ENCODE measurements around the gene TTC32. TPM values are rescaled to one million over a fixed set of nuclear protein-coding genes. Genes with fewer than 3 reads are reported as not detected.

The TTC32 gene
- total RNA-seq, 4 donors from 2014 or later: 15.2 to 30.5 (median 21.4) TPM

GRCh38 chr2:19887510-19887909 is 14.3 kb downstream of the TTC32 start:
- Histone ChIP-seq H3K4me3 (no peak overlapping the region), H3K36me3 (no peaks in the 10 kb centered on the region), H3K27ac (no peak overlapping the region), H3K9me3 (no peaks in the 10 kb centered on the region), H3K27me3 (no peaks in the 10 kb centered on the region), H3K4me1 (no peaks in the 10 kb centered on the region)
- DNase-seq: no peak
- TF ChIP-seq POLR2A (IDR thresholded peaks at IDR 0.05): no peak
- TF ChIP-seq CTCF (IDR thresholded peaks at IDR 0.05): no peak

DNA sequence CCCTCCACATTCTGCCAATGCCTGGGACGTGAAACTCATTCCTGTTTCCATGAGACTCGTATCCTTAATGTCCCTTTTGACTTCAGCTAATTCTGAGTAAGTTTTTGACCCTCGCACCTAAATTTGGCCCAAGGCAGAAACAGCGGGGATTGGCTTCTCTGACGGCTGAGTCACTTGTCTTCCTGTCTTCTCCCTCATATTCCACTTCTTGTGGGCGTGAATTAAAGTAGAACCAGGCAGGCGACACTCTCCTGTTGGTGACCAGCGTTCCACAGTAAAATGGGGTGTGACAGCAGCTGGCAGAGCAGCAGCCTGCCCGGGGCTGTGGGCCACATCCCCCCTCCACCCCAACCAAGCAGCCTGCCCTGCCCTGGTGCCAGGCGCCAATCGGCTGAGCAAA is 15.5 kb downstream of the TTC32 start:
- DNase-seq: no peak
- Histone ChIP-seq H3K27ac (no peak overlapping the region), H3K27me3 (no peaks in the 10 kb centered on the region), H3K4me3 (no peak overlapping the region), H3K36me3 (no peaks in the 10 kb centered on the region), H3K9me3 (no peaks in the 10 kb centered on the region), H3K4me1 (no peaks in the 10 kb centered on the region)
- TF ChIP-seq POLR2A (IDR thresholded peaks at IDR 0.05) (no peak), CTCF (IDR thresholded peaks at IDR 0.05) (no peak)

DNA sequence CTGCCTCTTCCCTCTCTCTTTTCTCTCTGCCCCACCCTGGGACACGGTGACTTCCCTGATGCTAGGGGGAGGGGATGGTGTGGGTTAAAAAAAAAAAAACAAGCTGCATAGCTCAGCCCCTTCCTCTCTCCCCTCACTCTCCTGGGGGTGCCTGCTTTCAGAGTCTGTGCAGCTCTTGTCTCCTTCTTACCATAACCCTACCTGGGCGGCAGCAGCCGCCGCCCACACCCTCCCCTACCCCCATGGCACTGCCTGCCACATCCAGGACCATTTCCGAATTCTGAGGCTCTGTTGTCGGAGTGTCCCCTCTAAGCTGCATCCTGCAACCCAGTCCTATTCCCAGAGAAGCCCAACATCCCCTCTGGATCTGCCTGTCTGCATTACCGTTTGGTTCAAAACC is 16.0 kb downstream of the TTC32 start:
- Histone ChIP-seq H3K27ac (no peak overlapping the region), H3K36me3 (no peaks in the 10 kb centered on the region), H3K9me3 (no peaks in the 10 kb centered on the region), H3K27me3 (no peaks in the 10 kb centered on the region), H3K4me3 (no peak overlapping the region), H3K4me1 (no peaks in the 10 kb centered on the region)
- no peak for DNase-seq
- no peak for TF ChIP-seq CTCF (IDR thresholded peaks at IDR 0.05)

GRCh38 chr2:19883971-19884720 is 17.6 kb downstream of the TTC32 start:
- DNase-seq: no peak
- H3K4me1 ChIP-seq: no peaks in the 10 kb centered on the region
- H3K27ac ChIP-seq: no peak overlapping the region
- no peaks in the 10 kb centered on the region for H3K36me3 ChIP-seq
- TF ChIP-seq POLR2A (IDR thresholded peaks at IDR 0.05) (no peak), CTCF (IDR thresholded peaks at IDR 0.05) (no peak)
- no peaks in the 10 kb centered on the region for H3K27me3 ChIP-seq
- H3K4me3 ChIP-seq: no peak overlapping the region
- H3K9me3 ChIP-seq: no peaks in the 10 kb centered on the region

GRCh38 chr2:19883486-19883885 is 18.3 kb downstream of the TTC32 start:
- Histone ChIP-seq H3K4me1 (no peaks in the 10 kb centered on the region), H3K27ac (no peak overlapping the region), H3K9me3 (no peaks in the 10 kb centered on the region), H3K27me3 (no peaks in the 10 kb centered on the region), H3K36me3 (no peaks in the 10 kb centered on the region), H3K4me3 (no peak overlapping the region)
- DNase-seq: no peak
- TF ChIP-seq CTCF (IDR thresholded peaks at IDR 0.05) (no peak), POLR2A (IDR thresholded peaks at IDR 0.05) (no peak)

DNA sequence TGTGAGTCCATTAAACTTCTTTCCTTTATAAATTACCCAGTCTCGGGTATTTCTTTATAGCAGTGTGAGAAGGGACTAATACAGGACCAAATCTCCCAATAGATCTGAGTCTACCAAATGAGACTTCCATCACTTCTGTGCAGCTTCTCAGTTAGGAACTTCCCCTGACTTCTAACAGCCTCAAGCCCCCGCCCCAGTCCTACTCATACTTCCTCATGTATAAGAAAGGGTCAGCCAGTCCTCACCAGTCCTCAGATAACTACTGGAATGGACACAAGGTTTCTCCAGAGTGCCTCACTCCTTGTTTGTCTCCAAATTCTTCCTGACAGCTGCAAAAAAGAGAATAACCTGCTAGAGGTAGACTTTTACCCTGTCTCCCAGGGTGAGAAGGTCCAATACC is 19.5 kb downstream of the TTC32 start:
- Histone ChIP-seq H3K4me3 (no peak overlapping the region), H3K9me3 (no peaks in the 10 kb centered on the region), H3K36me3 (no peaks in the 10 kb centered on the region), H3K27me3 (no peaks in the 10 kb centered on the region), H3K27ac (no peak overlapping the region), H3K4me1 (no peaks in the 10 kb centered on the region)
- TF ChIP-seq CTCF (IDR thresholded peaks at IDR 0.05): no peak
- TF ChIP-seq POLR2A (IDR thresholded peaks at IDR 0.05): no peak
- no peak for DNase-seq
